PC-9 (cell line): ENCODE measurements around the gene SPATS2L. TPM values are rescaled to one million over a fixed set of nuclear protein-coding genes. Genes with fewer than 3 reads are reported as not detected.

Source experiments
- BruUV-seq: library from RNA; stranded (reverse); fragments of 400-500 nt; replicated peaks from 2 replicates; lab custom pipeline; 2021; lab: Mats Ljungman, UMichigan
- CTCF ChIA-PET: fragments of 300-600 bp; sonication (Branson Sonifier 250); formaldehyde crosslinking; loops from one replicate; lab custom pipeline; 2022; ENCODE audit warnings: antibody characterized with exemption; lab: Charles Lee
- POLR2A ChIA-PET: fragments of 300-600 bp; sonication (Branson Sonifier 250); formaldehyde crosslinking; loops from one replicate; lab custom pipeline; 2022; ENCODE audit warnings: antibody characterized with exemption; ENCODE audit not compliant: unreplicated experiment; lab: Charles Lee
- DNase-seq, 2 experiments: peaks; one replicate each; pipeline versions ENCODE4 v3.0.0 to v3.0.0-alpha.2; 2015 to 2022; ENCODE audit warnings: mixed read lengths in 1 of 2
- H2AFZ ChIP-seq: fragments of 200-600 bp; sonication (generic); 2 replicates; pipeline ENCODE4 v1.8.1; 2017; ENCODE audit warnings: antibody characterized with exemption
- H3F3A ChIP-seq: fragments of 200-600 bp; sonication (generic); 2 replicates; pipeline ENCODE4 v1.8.1; 2017; ENCODE audit warnings: antibody characterized with exemption, mild to moderate bottlenecking, low read depth; ENCODE audit not compliant: insufficient read depth
- H3K27ac ChIP-seq: fragments of 200-600 bp; sonication (generic); 2 replicates; pipeline ENCODE4 v1.6.1; 2016; ENCODE audit warnings: mixed run types
- H3K27me3 ChIP-seq: fragments of 200-600 bp; sonication (generic); 2 replicates; pipeline ENCODE4 v1.6.1; 2016; ENCODE audit warnings: low read depth, mixed run types; ENCODE audit not compliant: insufficient read depth
- H3K36me3 ChIP-seq: fragments of 200-600 bp; sonication (generic); 2 replicates; pipeline ENCODE4 v1.6.1; 2016; ENCODE audit warnings: low read depth, mixed run types
- H3K4me1 ChIP-seq: fragments of 200-600 bp; sonication (generic); replicated peaks from 2 replicates; pipeline ENCODE4 v1.6.1; 2016; ENCODE audit warnings: mixed run types; ENCODE audit not compliant: insufficient read depth
- H3K4me2 ChIP-seq: fragments of 200-600 bp; sonication (generic); 2 replicates; pipeline ENCODE4 v1.6.1; 2017; ENCODE audit warnings: mixed run types
- H3K4me3 ChIP-seq: fragments of 200-600 bp; sonication (generic); 2 replicates; pipeline ENCODE4 v1.6.1; 2016; ENCODE audit warnings: mixed run types
- H3K79me2 ChIP-seq: fragments of 200-600 bp; sonication (generic); 2 replicates; pipeline ENCODE4 v1.6.1; 2017; ENCODE audit warnings: low read depth, mixed run types
- H3K9me2 ChIP-seq: fragments of 200-600 bp; sonication (generic); 2 replicates; pipeline ENCODE4 v1.8.1; 2017; ENCODE audit warnings: mild to moderate bottlenecking; ENCODE audit not compliant: insufficient read depth
- H3K9me3 ChIP-seq: fragments of 200-600 bp; sonication (generic); 2 replicates; pipeline ENCODE4 v1.8.1; 2016; ENCODE audit warnings: low read depth; ENCODE audit not compliant: insufficient read depth
- H4K20me1 ChIP-seq: fragments of 200-600 bp; sonication (generic); 2 replicates; pipeline ENCODE4 v1.8.1; 2017; ENCODE audit not compliant: insufficient read depth
- EZH2 ChIP-seq: fragments of 200-600 bp; sonication (generic); IDR thresholded peaks from 2 replicates; pipeline ENCODE4 v1.8.0; 2017; ENCODE audit warnings: antibody characterized with exemption, low read depth
- intact Hi-C: fragments of 100-400 bp; cut with micrococcal nuclease; formaldehyde crosslinking; loops from one replicate; pipeline ENCODE4 v1.10.0; 2022; ENCODE audit not compliant: unreplicated experiment
- total RNA-seq: library from RNA; stranded (reverse); gene quantifications from 2 replicates; pipeline ENCODE4 v1.2.3, GENCODE V29; 2021
- TF ChIP-seq, protein P1 (sequence below): fragments of 200-600 bp; sonication (generic); conservative IDR thresholded peaks from 2 replicates; pipeline ENCODE4 v1.6.1; 2017; ENCODE audit warnings: mixed run types, antibody characterized with exemption, mild to moderate bottlenecking, moderate library complexity

Gene SPATS2L
- total RNA-seq, 1 experiment from 2014 or later: 199 TPM

DNA sequence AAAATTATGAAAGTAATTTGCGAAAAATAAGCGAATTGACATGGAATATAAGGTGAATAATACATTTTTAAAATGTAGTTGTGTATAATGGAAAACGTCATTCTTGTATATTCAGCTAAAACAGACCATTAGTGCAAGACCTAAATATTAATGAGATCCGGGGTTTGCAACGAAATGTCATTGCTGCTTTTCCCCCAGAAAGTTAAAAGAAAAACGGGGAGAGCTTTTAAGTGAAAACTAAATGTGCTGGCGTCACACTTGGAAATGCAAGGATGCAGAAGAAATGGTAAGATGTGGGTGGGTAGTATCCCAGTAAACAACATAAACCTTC is 219.0 kb downstream of the SPATS2L start:
- TF ChIP-seq, protein P1, sequence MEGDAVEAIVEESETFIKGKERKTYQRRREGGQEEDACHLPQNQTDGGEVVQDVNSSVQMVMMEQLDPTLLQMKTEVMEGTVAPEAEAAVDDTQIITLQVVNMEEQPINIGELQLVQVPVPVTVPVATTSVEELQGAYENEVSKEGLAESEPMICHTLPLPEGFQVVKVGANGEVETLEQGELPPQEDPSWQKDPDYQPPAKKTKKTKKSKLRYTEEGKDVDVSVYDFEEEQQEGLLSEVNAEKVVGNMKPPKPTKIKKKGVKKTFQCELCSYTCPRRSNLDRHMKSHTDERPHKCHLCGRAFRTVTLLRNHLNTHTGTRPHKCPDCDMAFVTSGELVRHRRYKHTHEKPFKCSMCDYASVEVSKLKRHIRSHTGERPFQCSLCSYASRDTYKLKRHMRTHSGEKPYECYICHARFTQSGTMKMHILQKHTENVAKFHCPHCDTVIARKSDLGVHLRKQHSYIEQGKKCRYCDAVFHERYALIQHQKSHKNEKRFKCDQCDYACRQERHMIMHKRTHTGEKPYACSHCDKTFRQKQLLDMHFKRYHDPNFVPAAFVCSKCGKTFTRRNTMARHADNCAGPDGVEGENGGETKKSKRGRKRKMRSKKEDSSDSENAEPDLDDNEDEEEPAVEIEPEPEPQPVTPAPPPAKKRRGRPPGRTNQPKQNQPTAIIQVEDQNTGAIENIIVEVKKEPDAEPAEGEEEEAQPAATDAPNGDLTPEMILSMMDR: no peak
- TF ChIP-seq EZH2: no peak

DNA sequence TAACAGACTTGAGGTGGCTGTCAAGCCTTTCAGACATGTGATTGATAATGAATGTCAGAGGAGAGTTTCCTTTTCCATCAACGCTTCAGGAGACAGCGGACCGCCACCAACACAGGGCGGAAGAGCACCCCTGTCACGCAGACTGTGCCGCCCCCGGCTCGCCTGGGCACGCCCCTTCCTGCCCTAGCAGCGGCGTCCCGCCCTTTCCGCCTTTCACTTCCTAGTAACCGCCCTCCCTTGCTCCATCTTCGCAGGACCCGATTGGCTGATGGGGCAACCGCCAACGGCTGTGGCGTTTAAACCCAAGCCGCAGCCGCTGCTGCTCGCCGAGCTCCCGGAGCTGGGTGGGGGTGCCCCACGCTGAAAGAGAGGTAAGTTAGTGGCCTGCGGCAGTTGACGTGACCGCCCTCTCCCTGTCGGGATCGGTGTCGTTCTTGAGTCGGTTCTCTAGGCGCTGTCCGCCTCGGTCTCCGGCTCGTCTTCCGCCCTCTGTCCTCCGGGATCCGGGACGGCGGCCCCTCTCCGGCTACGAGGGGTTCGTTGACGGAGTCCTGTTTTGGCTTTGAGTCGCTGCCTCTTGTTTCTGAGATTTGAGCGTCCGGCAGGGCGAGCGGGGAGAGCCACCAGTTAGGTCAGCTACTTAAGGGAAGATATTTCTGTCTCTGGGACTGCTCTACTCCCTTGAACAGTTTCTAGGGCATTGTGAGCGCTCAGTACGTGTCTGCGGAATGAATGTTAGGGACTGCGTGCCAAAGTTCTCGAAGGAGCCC is 219.6 kb downstream of the SPATS2L start, which contains the start of gene SGO2:
SGO2 (plus strand) TSS at position 326 of the 770 bp plus-strand sequence. CDS start 6,769 bp downstream, outside the sequence.
- H3K4me1 ChIP-seq: peaks cover 19% of the 10 kb centered on the region
- no peaks in the 10 kb centered on the region for H3K27me3 ChIP-seq
- H4K20me1 ChIP-seq: no peaks in the 10 kb centered on the region
- H3K4me2 ChIP-seq: peak within 1 kb of the TSS; percentile 83
- no peaks in the 10 kb centered on the region for H3K9me3 ChIP-seq
- H3K9me2 ChIP-seq: no peaks in the 10 kb centered on the region
- no peaks in the 10 kb centered on the region for H3K36me3 ChIP-seq
- CTCF ChIA-PET: interaction anchor here (1.1 kb wide), 1 partner anchor 16 kb away, joined by 3 read pairs; the partner anchor contains the start of gene KCTD18
- POLR2A ChIA-PET: interaction anchor here (0.6 to 0.7 kb wide), 2 partner anchors 267 to 553 kb away, joined by 3 to 5 read pairs; no protein-coding TSS in a partner anchor
- DNase-seq: peak; percentile 85 to 92
- no peaks in the 10 kb centered on the region for H3F3A ChIP-seq
- TF ChIP-seq, protein P1: no peak
- no peak for TF ChIP-seq EZH2
- peaks cover 47% of the 10 kb centered on the region for H3K79me2 ChIP-seq
- intact Hi-C loops: loop anchor here (5.0 kb wide), 1 partner anchor 544 kb away; no protein-coding TSS in a partner anchor
- H2AFZ ChIP-seq: peak within 1 kb of the TSS; percentile 89
- peak within 1 kb of the TSS; percentile 78 for H3K4me3 ChIP-seq
- BruUV-seq: TSS peak; percentile 75
- no peak within 1 kb of the TSS for H3K27ac ChIP-seq

More for the DNA sequence above, 219.0 kb downstream of the SPATS2L start:
- CTCF ChIA-PET: no interaction called here
- Histone ChIP-seq H3K4me1 (peaks cover 19% of the 10 kb centered on the region), H3K27me3 (no peaks in the 10 kb centered on the region), H3K79me2 (peaks cover 42% of the 10 kb centered on the region), H3K4me3 (peak overlapping the region; percentile 78), H3K36me3 (no peaks in the 10 kb centered on the region), H3F3A (no peaks in the 10 kb centered on the region), H3K9me3 (no peaks in the 10 kb centered on the region), H3K9me2 (no peaks in the 10 kb centered on the region), H2AFZ (peak overlapping the region; percentile 89), H4K20me1 (no peaks in the 10 kb centered on the region), H3K4me2 (peak overlapping the region; percentile 83), H3K27ac (no peak overlapping the region)
- DNase-seq: no peak
- POLR2A ChIA-PET: no interaction called here
- no TSS peak for BruUV-seq
- intact Hi-C loops: loop anchor here (5.0 kb wide), 1 partner anchor 543 kb away; no protein-coding TSS in a partner anchor

GRCh38 chr2:200528228-200528627 is 221.7 kb downstream of the SPATS2L start:
- Histone ChIP-seq H3K4me1 (peaks cover 19% of the 10 kb centered on the region), H4K20me1 (no peaks in the 10 kb centered on the region), H3F3A (no peaks in the 10 kb centered on the region), H3K4me2 (peak overlapping the region; percentile 83; the same call in 1 of the 2 replicates), H2AFZ (no peak overlapping the region), H3K27me3 (no peaks in the 10 kb centered on the region), H3K27ac (no peak overlapping the region), H3K79me2 (peaks cover 49% of the 10 kb centered on the region), H3K9me3 (no peaks in the 10 kb centered on the region), H3K36me3 (no peaks in the 10 kb centered on the region), H3K9me2 (no peaks in the 10 kb centered on the region), H3K4me3 (no peak overlapping the region)
- TF ChIP-seq, protein P1: no peak
- ChIA-PET CTCF (no interaction called here), POLR2A (no interaction called here)
- DNase-seq: no peak
- no TSS peak for BruUV-seq
- intact Hi-C loops: loop anchor here (5.0 kb wide), 1 partner anchor 546 kb away; no protein-coding TSS in a partner anchor

Other genes with a start within 250 kb of the SPATS2L start
- gene KCTD18, start 203.4 kb downstream of the SPATS2L start, total RNA-seq: 19.6 and 24.0 TPM in 2 replicates
- gene SGO2, start 219.5 kb downstream of the SPATS2L start, total RNA-seq: 17.8 and 25.0 TPM in 2 replicates